HG03432 (cell line): ENCODE data around the gene CEACAM8.
"Not testable (repeated sequence)": the region's sequence is repeated elsewhere in the genome, so short reads cannot be mapped to it uniquely, and the experiment has no call there.

ENCODE experiments used
- ATAC-seq: cut with Tn5 transposase; IDR thresholded peaks from one replicate; pipeline ENCODE4 v1.9.1; 2021; ENCODE audit warnings: mild to moderate bottlenecking, moderate library complexity; ENCODE audit not compliant: unreplicated experiment

Gene CEACAM8

DNA sequence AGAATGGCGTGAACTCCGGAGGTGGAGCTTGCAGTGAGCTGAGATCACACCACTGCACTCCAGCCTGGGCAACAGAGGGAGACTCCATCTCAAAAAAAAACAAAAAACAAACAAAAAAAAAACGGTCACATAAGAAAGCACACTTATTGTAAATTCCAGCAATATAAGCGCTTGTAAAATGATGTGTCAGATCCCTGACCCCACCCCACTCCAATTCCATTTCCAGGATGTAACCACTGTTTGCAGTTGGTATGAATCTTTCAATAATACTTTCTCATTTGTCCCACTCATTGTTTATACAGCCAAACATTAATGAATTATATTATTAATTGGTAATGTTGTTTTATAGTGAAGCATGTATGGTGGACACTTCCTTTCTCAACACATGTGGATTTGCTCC is 50.6 kb downstream of the CEACAM8 start:
- no peak for ATAC-seq

GRCh38 chr19:42542791-42543190 is 51.9 kb downstream of the CEACAM8 start:
- no peak for ATAC-seq

DNA sequence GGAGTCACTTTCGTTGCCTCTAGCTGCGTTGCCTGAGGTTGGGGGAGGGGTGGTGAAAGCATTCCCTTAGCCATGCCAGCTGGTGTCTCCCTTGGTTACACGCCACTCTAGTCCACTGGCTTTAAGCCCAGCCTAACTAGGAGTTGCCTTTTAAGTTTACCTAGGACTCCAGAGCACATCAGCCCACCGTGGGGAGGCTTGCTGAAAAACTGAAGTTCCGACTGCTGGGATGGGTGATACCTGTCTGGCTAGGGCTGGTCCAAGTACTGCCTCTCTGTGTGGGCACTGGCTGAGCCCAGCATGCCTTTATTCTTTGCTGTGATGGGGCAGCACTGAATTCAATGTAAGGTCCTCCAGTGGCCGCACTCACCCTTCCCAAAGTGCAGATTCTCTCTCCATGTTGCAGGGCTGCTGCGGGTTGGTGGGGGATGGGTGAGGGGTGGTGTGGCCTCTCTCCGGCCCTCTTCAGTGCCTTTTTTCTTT is 54.6 kb downstream of the CEACAM8 start:
- no peak for ATAC-seq

- no peak for ATAC-seq
Observed at GRCh38 chr19:42538841-42539709, 55.6 kb downstream of the CEACAM8 start.

DNA sequence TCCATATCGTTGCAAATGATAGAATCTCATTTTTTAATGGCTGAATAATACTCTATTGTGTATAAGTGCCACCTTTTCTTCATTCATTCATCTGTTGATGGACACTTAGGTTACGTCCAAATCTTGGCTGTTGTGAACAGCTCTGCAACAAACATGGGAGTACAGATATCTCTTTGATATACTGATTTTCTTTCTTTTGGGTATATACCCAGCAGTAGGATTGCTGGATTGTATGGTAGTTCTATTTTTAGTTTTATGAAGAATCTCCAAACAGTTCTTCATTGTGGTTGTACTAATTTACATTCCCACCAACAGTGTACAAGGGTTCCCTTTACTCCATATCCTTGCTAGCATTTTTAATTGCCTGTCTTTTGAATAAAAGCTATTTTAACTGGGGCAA is 59.4 kb downstream of the CEACAM8 start:
- not testable (repeated sequence) for ATAC-seq

DNA sequence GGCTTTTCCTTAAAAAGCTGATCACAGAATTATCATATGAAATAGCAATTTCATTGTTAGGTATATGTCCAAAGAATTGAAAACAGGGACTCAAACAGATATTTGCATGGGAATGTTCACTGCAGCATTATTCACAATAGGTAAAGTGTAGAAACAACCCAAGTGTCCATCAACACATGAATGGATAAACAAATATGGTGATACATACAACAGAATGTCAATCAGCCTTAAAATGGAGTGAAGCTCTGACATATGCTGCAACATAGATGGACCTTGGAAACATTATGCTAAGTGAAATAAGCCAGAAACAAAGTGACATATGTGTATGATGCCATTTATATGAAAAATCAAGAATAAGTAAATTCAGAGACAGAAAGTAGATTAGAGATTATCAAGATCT is 60.3 kb downstream of the CEACAM8 start:
- ATAC-seq: no peak

GRCh38 chr19:42532891-42533290 is 61.8 kb downstream of the CEACAM8 start:
- no peak for ATAC-seq

GRCh38 chr19:42531313-42531712 is 63.4 kb downstream of the CEACAM8 start:
- ATAC-seq: no peak
